ENCODE results near the gene GABRQ.

DNA sequence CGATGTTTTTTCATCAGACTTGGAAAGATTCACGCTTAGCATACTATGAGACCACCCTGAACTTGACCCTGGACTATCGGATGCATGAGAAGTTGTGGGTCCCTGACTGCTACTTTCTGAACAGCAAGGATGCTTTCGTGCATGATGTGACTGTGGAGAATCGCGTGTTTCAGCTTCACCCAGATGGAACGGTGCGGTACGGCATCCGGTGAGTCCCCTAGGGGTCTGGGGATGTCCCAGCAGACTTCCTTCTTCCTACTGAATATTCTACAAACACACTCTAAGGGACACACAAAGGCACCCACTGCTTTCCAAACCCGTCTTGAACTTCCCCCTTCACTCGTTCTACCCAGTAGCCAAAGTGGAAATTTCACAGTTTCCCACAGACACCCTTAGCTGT, 9.3 kb downstream of the GABRQ start:
- TF ChIP-seq FEZF1 (tag by site-specific recombination; IDR thresholded peaks at IDR 0.05) = no peak
- TF ChIP-seq, protein P1, sequence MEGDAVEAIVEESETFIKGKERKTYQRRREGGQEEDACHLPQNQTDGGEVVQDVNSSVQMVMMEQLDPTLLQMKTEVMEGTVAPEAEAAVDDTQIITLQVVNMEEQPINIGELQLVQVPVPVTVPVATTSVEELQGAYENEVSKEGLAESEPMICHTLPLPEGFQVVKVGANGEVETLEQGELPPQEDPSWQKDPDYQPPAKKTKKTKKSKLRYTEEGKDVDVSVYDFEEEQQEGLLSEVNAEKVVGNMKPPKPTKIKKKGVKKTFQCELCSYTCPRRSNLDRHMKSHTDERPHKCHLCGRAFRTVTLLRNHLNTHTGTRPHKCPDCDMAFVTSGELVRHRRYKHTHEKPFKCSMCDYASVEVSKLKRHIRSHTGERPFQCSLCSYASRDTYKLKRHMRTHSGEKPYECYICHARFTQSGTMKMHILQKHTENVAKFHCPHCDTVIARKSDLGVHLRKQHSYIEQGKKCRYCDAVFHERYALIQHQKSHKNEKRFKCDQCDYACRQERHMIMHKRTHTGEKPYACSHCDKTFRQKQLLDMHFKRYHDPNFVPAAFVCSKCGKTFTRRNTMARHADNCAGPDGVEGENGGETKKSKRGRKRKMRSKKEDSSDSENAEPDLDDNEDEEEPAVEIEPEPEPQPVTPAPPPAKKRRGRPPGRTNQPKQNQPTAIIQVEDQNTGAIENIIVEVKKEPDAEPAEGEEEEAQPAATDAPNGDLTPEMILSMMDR (tag by site-specific recombination; IDR thresholded peaks at IDR 0.05) = no peak
- TF ChIP-seq ZNF266 (tag by site-specific recombination; IDR thresholded peaks at IDR 0.05; ENCODE audit: low read depth) = no peak
- TF ChIP-seq, protein P2, sequence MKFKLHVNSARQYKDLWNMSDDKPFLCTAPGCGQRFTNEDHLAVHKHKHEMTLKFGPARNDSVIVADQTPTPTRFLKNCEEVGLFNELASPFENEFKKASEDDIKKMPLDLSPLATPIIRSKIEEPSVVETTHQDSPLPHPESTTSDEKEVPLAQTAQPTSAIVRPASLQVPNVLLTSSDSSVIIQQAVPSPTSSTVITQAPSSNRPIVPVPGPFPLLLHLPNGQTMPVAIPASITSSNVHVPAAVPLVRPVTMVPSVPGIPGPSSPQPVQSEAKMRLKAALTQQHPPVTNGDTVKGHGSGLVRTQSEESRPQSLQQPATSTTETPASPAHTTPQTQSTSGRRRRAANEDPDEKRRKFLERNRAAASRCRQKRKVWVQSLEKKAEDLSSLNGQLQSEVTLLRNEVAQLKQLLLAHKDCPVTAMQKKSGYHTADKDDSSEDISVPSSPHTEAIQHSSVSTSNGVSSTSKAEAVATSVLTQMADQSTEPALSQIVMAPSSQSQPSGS (tag by site-specific recombination; IDR thresholded peaks at IDR 0.05; ENCODE audit: low read depth) = no peak
- TF ChIP-seq ZNF843 (tag by site-specific recombination; IDR thresholded peaks at IDR 0.05) = no peak
- TF ChIP-seq YY1 (tag by site-specific recombination; IDR thresholded peaks at IDR 0.05) = no peak
- TF ChIP-seq, protein P3, sequence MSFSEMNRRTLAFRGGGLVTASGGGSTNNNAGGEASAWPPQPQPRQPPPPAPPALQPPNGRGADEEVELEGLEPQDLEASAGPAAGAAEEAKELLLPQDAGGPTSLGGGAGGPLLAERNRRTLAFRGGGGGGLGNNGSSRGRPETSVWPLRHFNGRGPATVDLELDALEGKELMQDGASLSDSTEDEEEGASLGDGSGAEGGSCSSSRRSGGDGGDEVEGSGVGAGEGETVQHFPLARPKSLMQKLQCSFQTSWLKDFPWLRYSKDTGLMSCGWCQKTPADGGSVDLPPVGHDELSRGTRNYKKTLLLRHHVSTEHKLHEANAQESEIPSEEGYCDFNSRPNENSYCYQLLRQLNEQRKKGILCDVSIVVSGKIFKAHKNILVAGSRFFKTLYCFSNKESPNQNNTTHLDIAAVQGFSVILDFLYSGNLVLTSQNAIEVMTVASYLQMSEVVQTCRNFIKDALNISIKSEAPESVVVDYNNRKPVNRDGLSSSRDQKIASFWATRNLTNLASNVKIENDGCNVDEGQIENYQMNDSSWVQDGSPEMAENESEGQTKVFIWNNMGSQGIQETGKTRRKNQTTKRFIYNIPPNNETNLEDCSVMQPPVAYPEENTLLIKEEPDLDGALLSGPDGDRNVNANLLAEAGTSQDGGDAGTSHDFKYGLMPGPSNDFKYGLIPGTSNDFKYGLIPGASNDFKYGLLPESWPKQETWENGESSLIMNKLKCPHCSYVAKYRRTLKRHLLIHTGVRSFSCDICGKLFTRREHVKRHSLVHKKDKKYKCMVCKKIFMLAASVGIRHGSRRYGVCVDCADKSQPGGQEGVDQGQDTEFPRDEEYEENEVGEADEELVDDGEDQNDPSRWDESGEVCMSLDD (tag by site-specific recombination; IDR thresholded peaks at IDR 0.05) = no peak
- TF ChIP-seq ZNF660 (tag by site-specific recombination; IDR thresholded peaks at IDR 0.05) = no peak
- TF ChIP-seq SP2 (tag by site-specific recombination; IDR thresholded peaks at IDR 0.05) = no peak
- TF ChIP-seq MZF1 (tag by site-specific recombination; IDR thresholded peaks at IDR 0.05; ENCODE audit: borderline replicate concordance) = no peak
- no peak for TF ChIP-seq ZNF292 (tag by site-specific recombination; IDR thresholded peaks at IDR 0.05; ENCODE audit: borderline replicate concordance, low read depth)

Data from HEK293 (cell line).